GM23338 (cell line): ENCODE measurements around the gene FRK. TPM values are rescaled to one million over a fixed set of nuclear protein-coding genes. Genes with fewer than 3 reads are reported as not detected.

Experiments used
- ATAC-seq: fragments of 200-7000 bp; cut with Tn5 transposase; 3 replicates; pipeline ENCODE4 v1.9.1; 2020
- DNase-seq: peaks from one replicate; pipeline ENCODE4 v3.0.0-alpha.2; 2015; ENCODE audit warnings: low spot score
- H2AFZ ChIP-seq: fragments of 200-600 bp; sonication (generic); 2 replicates; pipeline ENCODE4 v1.8.0; 2016; ENCODE audit warnings: antibody characterized with exemption, mild to moderate bottlenecking, moderate library complexity
- H3F3A ChIP-seq: fragments of 200-600 bp; sonication (generic); replicated peaks from 2 replicates; pipeline ENCODE4 v1.8.0; 2017; ENCODE audit warnings: antibody characterized with exemption, mixed run types, low read depth
- H3K27ac ChIP-seq: fragments of 200-600 bp; sonication (generic); 2 replicates; pipeline ENCODE4 v1.6.1; 2016; ENCODE audit warnings: low read depth
- H3K27me3 ChIP-seq: fragments of 200-600 bp; sonication (generic); 2 replicates; pipeline ENCODE4 v1.8.0; 2016; ENCODE audit warnings: mild to moderate bottlenecking, mixed run types, moderate library complexity; ENCODE audit not compliant: insufficient read depth
- H3K36me3 ChIP-seq: fragments of 200-600 bp; sonication (generic); 2 replicates; pipeline ENCODE4 v1.8.0; 2016; ENCODE audit warnings: mild to moderate bottlenecking; ENCODE audit not compliant: insufficient read depth
- H3K4me1 ChIP-seq: fragments of 200-600 bp; sonication (generic); 2 replicates; pipeline ENCODE4 v1.8.0; 2016; ENCODE audit warnings: mild to moderate bottlenecking, moderate library complexity; ENCODE audit not compliant: insufficient read depth
- H3K4me2 ChIP-seq: fragments of 200-600 bp; sonication (generic); 2 replicates; pipeline ENCODE4 v1.7.1; 2017; ENCODE audit warnings: mixed run types
- H3K4me3 ChIP-seq: fragments of 200-600 bp; sonication (generic); 2 replicates; pipeline ENCODE4 v1.6.1; 2016; ENCODE audit warnings: mixed run types
- H3K79me2 ChIP-seq: fragments of 200-600 bp; sonication (generic); replicated peaks from 2 replicates; pipeline ENCODE4 v1.8.0; 2017; ENCODE audit warnings: mild to moderate bottlenecking; ENCODE audit not compliant: insufficient read depth
- H3K9me2 ChIP-seq: fragments of 200-600 bp; sonication (generic); 2 replicates; pipeline ENCODE4 v1.8.0; 2017; ENCODE audit not compliant: insufficient read depth
- H4K20me1 ChIP-seq: fragments of 200-600 bp; sonication (generic); replicated peaks from 2 replicates; pipeline ENCODE4 v1.8.0; 2017; ENCODE audit warnings: mild to moderate bottlenecking; ENCODE audit not compliant: insufficient read depth
- H3K27ac Mint-ChIP-seq: 2 replicates; pipeline ENCODE4 v1.8.0; 2020; ENCODE audit warnings: inconsistent platforms, mild to moderate bottlenecking, moderate library complexity, mixed read lengths
- H3K27me3 Mint-ChIP-seq: 3 replicates; pipeline ENCODE4 v1.8.0; 2022; ENCODE audit warnings: low read depth, mild to moderate bottlenecking, moderate library complexity, mixed read lengths, inconsistent platforms; ENCODE audit not compliant: insufficient read depth, poor library complexity
- H3K36me3 Mint-ChIP-seq: 3 replicates; pipeline ENCODE4 v1.8.0; 2021; ENCODE audit warnings: low read depth, mild to moderate bottlenecking, inconsistent platforms, moderate library complexity, mixed read lengths
- H3K4me1 Mint-ChIP-seq: 3 replicates; pipeline ENCODE4 v1.8.0; 2020; ENCODE audit warnings: mild to moderate bottlenecking, inconsistent platforms, mixed read lengths
- H3K4me3 Mint-ChIP-seq: 3 replicates; pipeline ENCODE4 v1.8.0; 2021; ENCODE audit warnings: moderate library complexity, mild to moderate bottlenecking, inconsistent platforms, mixed read lengths
- H3K9me3 Mint-ChIP-seq: 3 replicates; pipeline ENCODE4 v1.8.0; 2020; ENCODE audit warnings: moderate library complexity, mild to moderate bottlenecking, inconsistent platforms, mixed read lengths
- CREB1 ChIP-seq: fragments of 250-450 bp; sonication (Bioruptor Pico); IDR thresholded peaks from 2 replicates; pipeline ENCODE4 v1.5.0; 2020; ENCODE audit warnings: low read depth, mild to moderate bottlenecking, moderate library complexity
- CTCF ChIP-seq, 2 experiments: fragments of 200-600 bp in 1 of 2; sonication (generic) in 1 of 2; conservative IDR thresholded peaks; 2 replicates each; pipeline versions ENCODE4 v1.5.1 to v1.6.1; 2016 to 2017; ENCODE audit warnings: antibody characterized with exemption in 2 of 2, low read depth in 2 of 2, mild to moderate bottlenecking in 2 of 2, moderate library complexity in 1 of 2
- EZH2 ChIP-seq: fragments of 200-600 bp; sonication (generic); IDR thresholded peaks from one replicate; pipeline ENCODE4 v1.8.0; 2017; ENCODE audit warnings: antibody characterized with exemption, mild to moderate bottlenecking, low read depth; ENCODE audit not compliant: unreplicated experiment
- EZH2phosphoT487 ChIP-seq: fragments of 200-600 bp; sonication (generic); IDR thresholded peaks from one replicate; pipeline ENCODE4 v1.8.1; 2018; ENCODE audit warnings: antibody characterized with exemption; ENCODE audit not compliant: unreplicated experiment
- JUNB ChIP-seq: IDR thresholded peaks from one replicate; pipeline ENCODE4 v1.6.1; 2016; ENCODE audit warnings: antibody characterized with exemption; ENCODE audit not compliant: unreplicated experiment
- NANOG ChIP-seq: IDR thresholded peaks from 2 replicates; pipeline ENCODE4 v1.6.1; 2016; ENCODE audit warnings: antibody characterized with exemption, borderline replicate concordance
- POLR2AphosphoS5 ChIP-seq: IDR thresholded peaks from 2 replicates; pipeline ENCODE4 v1.6.1; 2016; ENCODE audit warnings: antibody characterized with exemption, low read depth
- STAT1 ChIP-seq: IDR thresholded peaks from one replicate; pipeline ENCODE4 v1.6.1; 2016; ENCODE audit warnings: antibody characterized with exemption; ENCODE audit not compliant: unreplicated experiment
- ZNF114 ChIP-seq: fragments of 250-450 bp; sonication (Bioruptor Pico); IDR thresholded peaks from 2 replicates; pipeline ENCODE4 v1.5.0; 2020; ENCODE audit warnings: mild to moderate bottlenecking, moderate library complexity
- ZNF331 ChIP-seq: fragments of 250-450 bp; sonication (Bioruptor Pico); IDR thresholded peaks from 2 replicates; pipeline ENCODE4 v1.5.0; 2020; ENCODE audit warnings: low read depth, mild to moderate bottlenecking, moderate library complexity
- polyA plus RNA-seq: library from polyadenylated mRNA; unstranded; fragments of >200 nt; fragmentation: Nextera tagmentation; extraction: Ambion mirVana; gene quantifications from 2 replicates; pipeline ENCODE4 v1.2.1, GENCODE V29; 2016
- total RNA-seq: library from RNA; depleted of rRNA; stranded (reverse); fragments of >200 nt; shearing (Covaris generic); gene quantifications from 2 replicates; pipeline ENCODE4 v1.2.3, GENCODE V29; 2014
- TF ChIP-seq, protein P1 (sequence below): IDR thresholded peaks from one replicate; pipeline ENCODE4 v1.6.1; 2018; ENCODE audit warnings: antibody characterized with exemption; ENCODE audit not compliant: unreplicated experiment
- TF ChIP-seq, protein P2 (sequence below): fragments of 250-450 bp; sonication (Bioruptor Pico); IDR thresholded peaks from 2 replicates; pipeline ENCODE4 v1.5.0; 2020; ENCODE audit warnings: mild to moderate bottlenecking, moderate library complexity
- TF ChIP-seq, protein P3 (sequence below): IDR thresholded peaks from 2 replicates; pipeline ENCODE4 v1.6.1; 2016; ENCODE audit warnings: antibody characterized with exemption

FRK gene
- total and polyA plus RNA-seq, 2 experiments from 2014 or later: 0.06 to 0.24 TPM

- Histone ChIP-seq H3K27me3 (no peaks in the 10 kb centered on the region), H4K20me1 (no peaks in the 10 kb centered on the region), H3K4me1 (no peaks in the 10 kb centered on the region), H3K4me2 (no peak overlapping the region), H3K27ac (no peak overlapping the region), H2AFZ (no peak overlapping the region), H3K4me3 (no peak overlapping the region), H3F3A (no peaks in the 10 kb centered on the region), H3K9me2 (no peaks in the 10 kb centered on the region), H3K36me3 (no peaks in the 10 kb centered on the region), H3K79me2 (no peaks in the 10 kb centered on the region)
- Mint-ChIP-seq H3K4me3 (no peak overlapping the region), H3K4me1 (peaks cover 2% of the 10 kb centered on the region; the same call in 2 of the 3 replicates), H3K27me3 (no peaks in the 10 kb centered on the region), H3K27ac (no peak overlapping the region), H3K36me3 (no peaks in the 10 kb centered on the region), H3K9me3 (peaks cover 9% of the 10 kb centered on the region; the same call in 1 of the 3 replicates)
- TF ChIP-seq EZH2phosphoT487: no peak
- TF ChIP-seq, protein P1, sequence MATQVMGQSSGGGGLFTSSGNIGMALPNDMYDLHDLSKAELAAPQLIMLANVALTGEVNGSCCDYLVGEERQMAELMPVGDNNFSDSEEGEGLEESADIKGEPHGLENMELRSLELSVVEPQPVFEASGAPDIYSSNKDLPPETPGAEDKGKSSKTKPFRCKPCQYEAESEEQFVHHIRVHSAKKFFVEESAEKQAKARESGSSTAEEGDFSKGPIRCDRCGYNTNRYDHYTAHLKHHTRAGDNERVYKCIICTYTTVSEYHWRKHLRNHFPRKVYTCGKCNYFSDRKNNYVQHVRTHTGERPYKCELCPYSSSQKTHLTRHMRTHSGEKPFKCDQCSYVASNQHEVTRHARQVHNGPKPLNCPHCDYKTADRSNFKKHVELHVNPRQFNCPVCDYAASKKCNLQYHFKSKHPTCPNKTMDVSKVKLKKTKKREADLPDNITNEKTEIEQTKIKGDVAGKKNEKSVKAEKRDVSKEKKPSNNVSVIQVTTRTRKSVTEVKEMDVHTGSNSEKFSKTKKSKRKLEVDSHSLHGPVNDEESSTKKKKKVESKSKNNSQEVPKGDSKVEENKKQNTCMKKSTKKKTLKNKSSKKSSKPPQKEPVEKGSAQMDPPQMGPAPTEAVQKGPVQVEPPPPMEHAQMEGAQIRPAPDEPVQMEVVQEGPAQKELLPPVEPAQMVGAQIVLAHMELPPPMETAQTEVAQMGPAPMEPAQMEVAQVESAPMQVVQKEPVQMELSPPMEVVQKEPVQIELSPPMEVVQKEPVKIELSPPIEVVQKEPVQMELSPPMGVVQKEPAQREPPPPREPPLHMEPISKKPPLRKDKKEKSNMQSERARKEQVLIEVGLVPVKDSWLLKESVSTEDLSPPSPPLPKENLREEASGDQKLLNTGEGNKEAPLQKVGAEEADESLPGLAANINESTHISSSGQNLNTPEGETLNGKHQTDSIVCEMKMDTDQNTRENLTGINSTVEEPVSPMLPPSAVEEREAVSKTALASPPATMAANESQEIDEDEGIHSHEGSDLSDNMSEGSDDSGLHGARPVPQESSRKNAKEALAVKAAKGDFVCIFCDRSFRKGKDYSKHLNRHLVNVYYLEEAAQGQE: no peak
- TF ChIP-seq CREB1 (CRISPR knock-in tag): no peak
- no peak for TF ChIP-seq POLR2AphosphoS5
- no peak for TF ChIP-seq STAT1
- TF ChIP-seq CTCF (conservative IDR thresholded peaks at IDR 0.05; ENCODE audit: low read depth in 2 of 2): no peak
- TF ChIP-seq, protein P2, sequence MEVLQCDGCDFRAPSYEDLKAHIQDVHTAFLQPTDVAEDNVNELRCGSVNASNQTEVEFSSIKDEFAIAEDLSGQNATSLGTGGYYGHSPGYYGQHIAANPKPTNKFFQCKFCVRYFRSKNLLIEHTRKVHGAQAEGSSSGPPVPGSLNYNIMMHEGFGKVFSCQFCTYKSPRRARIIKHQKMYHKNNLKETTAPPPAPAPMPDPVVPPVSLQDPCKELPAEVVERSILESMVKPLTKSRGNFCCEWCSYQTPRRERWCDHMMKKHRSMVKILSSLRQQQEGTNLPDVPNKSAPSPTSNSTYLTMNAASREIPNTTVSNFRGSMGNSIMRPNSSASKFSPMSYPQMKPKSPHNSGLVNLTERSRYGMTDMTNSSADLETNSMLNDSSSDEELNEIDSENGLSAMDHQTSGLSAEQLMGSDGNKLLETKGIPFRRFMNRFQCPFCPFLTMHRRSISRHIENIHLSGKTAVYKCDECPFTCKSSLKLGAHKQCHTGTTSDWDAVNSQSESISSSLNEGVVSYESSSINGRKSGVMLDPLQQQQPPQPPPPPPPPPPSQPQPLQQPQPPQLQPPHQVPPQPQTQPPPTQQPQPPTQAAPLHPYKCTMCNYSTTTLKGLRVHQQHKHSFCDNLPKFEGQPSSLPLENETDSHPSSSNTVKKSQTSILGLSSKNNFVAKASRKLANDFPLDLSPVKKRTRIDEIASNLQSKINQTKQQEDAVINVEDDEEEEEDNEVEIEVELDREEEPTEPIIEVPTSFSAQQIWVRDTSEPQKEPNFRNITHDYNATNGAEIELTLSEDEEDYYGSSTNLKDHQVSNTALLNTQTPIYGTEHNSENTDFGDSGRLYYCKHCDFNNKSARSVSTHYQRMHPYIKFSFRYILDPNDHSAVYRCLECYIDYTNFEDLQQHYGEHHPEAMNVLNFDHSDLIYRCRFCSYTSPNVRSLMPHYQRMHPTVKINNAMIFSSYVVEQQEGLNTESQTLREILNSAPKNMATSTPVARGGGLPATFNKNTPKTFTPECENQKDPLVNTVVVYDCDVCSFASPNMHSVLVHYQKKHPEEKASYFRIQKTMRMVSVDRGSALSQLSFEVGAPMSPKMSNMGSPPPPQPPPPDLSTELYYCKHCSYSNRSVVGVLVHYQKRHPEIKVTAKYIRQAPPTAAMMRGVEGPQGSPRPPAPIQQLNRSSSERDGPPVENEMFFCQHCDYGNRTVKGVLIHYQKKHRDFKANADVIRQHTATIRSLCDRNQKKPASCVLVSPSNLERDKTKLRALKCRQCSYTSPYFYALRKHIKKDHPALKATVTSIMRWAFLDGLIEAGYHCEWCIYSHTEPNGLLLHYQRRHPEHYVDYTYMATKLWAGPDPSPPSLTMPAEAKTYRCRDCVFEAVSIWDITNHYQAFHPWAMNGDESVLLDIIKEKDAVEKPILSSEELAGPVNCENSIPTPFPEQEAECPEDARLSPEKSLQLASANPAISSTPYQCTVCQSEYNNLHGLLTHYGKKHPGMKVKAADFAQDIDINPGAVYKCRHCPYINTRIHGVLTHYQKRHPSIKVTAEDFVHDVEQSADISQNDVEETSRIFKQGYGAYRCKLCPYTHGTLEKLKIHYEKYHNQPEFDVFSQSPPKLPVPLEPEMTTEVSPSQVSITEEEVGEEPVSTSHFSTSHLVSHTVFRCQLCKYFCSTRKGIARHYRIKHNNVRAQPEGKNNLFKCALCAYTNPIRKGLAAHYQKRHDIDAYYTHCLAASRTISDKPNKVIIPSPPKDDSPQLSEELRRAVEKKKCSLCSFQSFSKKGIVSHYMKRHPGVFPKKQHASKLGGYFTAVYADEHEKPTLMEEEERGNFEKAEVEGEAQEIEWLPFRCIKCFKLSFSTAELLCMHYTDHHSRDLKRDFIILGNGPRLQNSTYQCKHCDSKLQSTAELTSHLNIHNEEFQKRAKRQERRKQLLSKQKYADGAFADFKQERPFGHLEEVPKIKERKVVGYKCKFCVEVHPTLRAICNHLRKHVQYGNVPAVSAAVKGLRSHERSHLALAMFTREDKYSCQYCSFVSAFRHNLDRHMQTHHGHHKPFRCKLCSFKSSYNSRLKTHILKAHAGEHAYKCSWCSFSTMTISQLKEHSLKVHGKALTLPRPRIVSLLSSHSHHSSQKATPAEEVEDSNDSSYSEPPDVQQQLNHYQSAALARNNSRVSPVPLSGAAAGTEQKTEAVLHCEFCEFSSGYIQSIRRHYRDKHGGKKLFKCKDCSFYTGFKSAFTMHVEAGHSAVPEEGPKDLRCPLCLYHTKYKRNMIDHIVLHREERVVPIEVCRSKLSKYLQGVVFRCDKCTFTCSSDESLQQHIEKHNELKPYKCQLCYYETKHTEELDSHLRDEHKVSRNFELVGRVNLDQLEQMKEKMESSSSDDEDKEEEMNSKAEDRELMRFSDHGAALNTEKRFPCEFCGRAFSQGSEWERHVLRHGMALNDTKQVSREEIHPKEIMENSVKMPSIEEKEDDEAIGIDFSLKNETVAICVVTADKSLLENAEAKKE (CRISPR knock-in tag): no peak
- no peak for TF ChIP-seq ZNF114 (CRISPR knock-in tag)
- no peak for TF ChIP-seq NANOG
- TF ChIP-seq ZNF331 (CRISPR knock-in tag): no peak
- TF ChIP-seq EZH2: no peak
- TF ChIP-seq JUNB: no peak
- TF ChIP-seq, protein P3, sequence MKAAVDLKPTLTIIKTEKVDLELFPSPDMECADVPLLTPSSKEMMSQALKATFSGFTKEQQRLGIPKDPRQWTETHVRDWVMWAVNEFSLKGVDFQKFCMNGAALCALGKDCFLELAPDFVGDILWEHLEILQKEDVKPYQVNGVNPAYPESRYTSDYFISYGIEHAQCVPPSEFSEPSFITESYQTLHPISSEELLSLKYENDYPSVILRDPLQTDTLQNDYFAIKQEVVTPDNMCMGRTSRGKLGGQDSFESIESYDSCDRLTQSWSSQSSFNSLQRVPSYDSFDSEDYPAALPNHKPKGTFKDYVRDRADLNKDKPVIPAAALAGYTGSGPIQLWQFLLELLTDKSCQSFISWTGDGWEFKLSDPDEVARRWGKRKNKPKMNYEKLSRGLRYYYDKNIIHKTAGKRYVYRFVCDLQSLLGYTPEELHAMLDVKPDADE: no peak
- DNase-seq: no peak
- ATAC-seq: no peak
These were observed 74.7 kb downstream of the FRK start for GRCh38 chr6:115986026-115986425.
